ENCODE data around the gene WDR26.

GRCh38 chr1:224393294-224393693, 41.3 kb downstream of the WDR26 start:
- no peak for TF ChIP-seq POLR2A (IDR thresholded peaks at IDR 0.05)
- TF ChIP-seq, protein P1, sequence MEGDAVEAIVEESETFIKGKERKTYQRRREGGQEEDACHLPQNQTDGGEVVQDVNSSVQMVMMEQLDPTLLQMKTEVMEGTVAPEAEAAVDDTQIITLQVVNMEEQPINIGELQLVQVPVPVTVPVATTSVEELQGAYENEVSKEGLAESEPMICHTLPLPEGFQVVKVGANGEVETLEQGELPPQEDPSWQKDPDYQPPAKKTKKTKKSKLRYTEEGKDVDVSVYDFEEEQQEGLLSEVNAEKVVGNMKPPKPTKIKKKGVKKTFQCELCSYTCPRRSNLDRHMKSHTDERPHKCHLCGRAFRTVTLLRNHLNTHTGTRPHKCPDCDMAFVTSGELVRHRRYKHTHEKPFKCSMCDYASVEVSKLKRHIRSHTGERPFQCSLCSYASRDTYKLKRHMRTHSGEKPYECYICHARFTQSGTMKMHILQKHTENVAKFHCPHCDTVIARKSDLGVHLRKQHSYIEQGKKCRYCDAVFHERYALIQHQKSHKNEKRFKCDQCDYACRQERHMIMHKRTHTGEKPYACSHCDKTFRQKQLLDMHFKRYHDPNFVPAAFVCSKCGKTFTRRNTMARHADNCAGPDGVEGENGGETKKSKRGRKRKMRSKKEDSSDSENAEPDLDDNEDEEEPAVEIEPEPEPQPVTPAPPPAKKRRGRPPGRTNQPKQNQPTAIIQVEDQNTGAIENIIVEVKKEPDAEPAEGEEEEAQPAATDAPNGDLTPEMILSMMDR (IDR thresholded peaks at IDR 0.05), result no peak

Measured in right lobe of liver (tissue), 4 donors.